Activated CD4-positive, alpha-beta memory T cell treated with anti-CD3 and anti-CD28 coated beads for 36 hours (primary cell): ENCODE results near the gene SGSM1. TPM values are rescaled to one million over a fixed set of nuclear protein-coding genes. Genes with fewer than 3 reads are reported as not detected.
"Not testable (repeated sequence)": the region's sequence is repeated elsewhere in the genome, so short reads cannot be mapped to it uniquely, and the experiment has no call there.

Experiments
- CTCF ChIA-PET: fragments of 350-600 bp; sonication (Branson Sonifier 250); formaldehyde crosslinking; loops from one replicate; lab custom pipeline; 2021; ENCODE audit warnings: antibody characterized with exemption, inconsistent platforms; lab: Charles Lee
- POLR2A ChIA-PET: fragments of 350-600 bp; sonication (Branson Sonifier 250); formaldehyde crosslinking; loops from one replicate; lab custom pipeline; 2021; ENCODE audit warnings: antibody characterized with exemption; lab: Charles Lee
- DNase-seq: peaks from one replicate; pipeline ENCODE4 v3.0.0-alpha.2; 2020
- H3K27ac Mint-ChIP-seq: one replicate; pipeline ENCODE4 v1.8.0; 2021; ENCODE audit warnings: mixed read lengths
- H3K27me3 Mint-ChIP-seq: one replicate; pipeline ENCODE4 v1.8.0; 2021; ENCODE audit warnings: mixed read lengths
- H3K36me3 Mint-ChIP-seq: one replicate; pipeline ENCODE4 v1.8.0; 2021; ENCODE audit warnings: mixed read lengths
- H3K4me1 Mint-ChIP-seq: one replicate; pipeline ENCODE4 v1.8.0; 2021; ENCODE audit warnings: low read depth, mixed read lengths
- H3K4me3 Mint-ChIP-seq: one replicate; pipeline ENCODE4 v1.8.0; 2021; ENCODE audit warnings: mild to moderate bottlenecking, mixed read lengths
- H3K9me3 Mint-ChIP-seq: one replicate; pipeline ENCODE4 v1.8.0; 2021; ENCODE audit warnings: mixed read lengths
- intact Hi-C: fragments of 100-400 bp; cut with micrococcal nuclease; formaldehyde crosslinking; loops from one replicate; pipeline ENCODE4 v1.15.1; 2023
- total RNA-seq, 2 experiments: library from RNA; stranded (reverse); gene quantifications; one replicate each; pipeline ENCODE4 v1.2.3, GENCODE V29; 2021

SGSM1 gene
- total RNA-seq, 2 experiments from 2014 or later, result 0.29 to 0.38 TPM

DNA sequence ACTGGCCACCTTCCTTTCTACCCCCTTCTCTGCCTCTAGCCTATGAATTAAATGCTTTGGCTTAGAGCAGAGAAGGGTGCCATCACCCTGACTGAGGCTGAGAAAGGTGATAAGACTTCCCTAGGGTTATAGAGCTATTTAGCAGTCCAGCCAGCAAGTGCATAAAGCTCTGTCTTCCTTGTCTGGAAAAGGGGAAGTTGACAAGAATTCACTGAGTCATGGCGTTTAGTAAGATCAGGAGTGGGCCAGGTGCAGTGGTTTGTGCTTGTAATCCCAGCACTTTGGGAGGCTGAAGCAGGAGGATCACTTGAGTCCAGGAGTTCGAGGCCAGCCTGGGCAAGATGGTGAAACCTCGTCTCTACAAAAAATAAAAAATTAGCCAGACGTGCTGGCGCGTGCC lies 77.4 kb downstream of the SGSM1 start:
- POLR2A ChIA-PET, result no interaction called here
- H3K27ac Mint-ChIP-seq, result no peak overlapping the region
- intact Hi-C loops, result no loop called here

DNA sequence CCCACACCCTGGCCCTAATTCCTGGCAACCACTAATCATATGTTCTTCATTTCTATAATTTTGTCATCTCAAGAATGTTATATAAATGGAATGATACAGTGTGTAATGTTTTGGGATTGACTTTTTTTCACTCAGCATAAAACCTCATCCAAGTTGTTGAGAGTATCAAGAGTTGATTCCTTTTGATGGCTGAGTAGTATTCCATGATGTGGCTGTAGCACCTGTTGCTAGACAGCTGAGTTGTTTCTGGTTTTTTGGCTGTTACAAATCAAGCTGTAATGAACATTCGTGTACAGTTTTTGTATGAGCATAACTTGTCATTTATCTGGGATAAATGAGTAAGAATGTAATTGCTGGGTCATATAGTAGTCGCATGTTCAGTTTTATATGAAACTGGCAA lies 81.2 kb downstream of the SGSM1 start:
- Mint-ChIP-seq H3K9me3 (no peaks in the 10 kb centered on the region), H3K36me3 (no peaks in the 10 kb centered on the region), H3K27ac (no peak overlapping the region), H3K4me3 (no peak overlapping the region), H3K27me3 (no peaks in the 10 kb centered on the region), H3K4me1 (no peaks in the 10 kb centered on the region)
- intact Hi-C loops, result no loop called here
- no peak for DNase-seq
- POLR2A ChIA-PET, result no interaction called here
- CTCF ChIA-PET, result interaction anchor here (0.7 to 0.8 kb wide), 2 partner anchors 15 to 37 kb away, joined by 3 read pairs; no protein-coding TSS in a partner anchor

More for the DNA sequence above, 77.4 kb downstream of the SGSM1 start:
- no peak overlapping the region for H3K4me3 Mint-ChIP-seq
- CTCF ChIA-PET, result no interaction called here
- no peaks in the 10 kb centered on the region for H3K36me3 Mint-ChIP-seq
- H3K27me3 Mint-ChIP-seq, result no peaks in the 10 kb centered on the region
- H3K4me1 Mint-ChIP-seq, result no peaks in the 10 kb centered on the region
- no peaks in the 10 kb centered on the region for H3K9me3 Mint-ChIP-seq
- DNase-seq, result no peak

DNA sequence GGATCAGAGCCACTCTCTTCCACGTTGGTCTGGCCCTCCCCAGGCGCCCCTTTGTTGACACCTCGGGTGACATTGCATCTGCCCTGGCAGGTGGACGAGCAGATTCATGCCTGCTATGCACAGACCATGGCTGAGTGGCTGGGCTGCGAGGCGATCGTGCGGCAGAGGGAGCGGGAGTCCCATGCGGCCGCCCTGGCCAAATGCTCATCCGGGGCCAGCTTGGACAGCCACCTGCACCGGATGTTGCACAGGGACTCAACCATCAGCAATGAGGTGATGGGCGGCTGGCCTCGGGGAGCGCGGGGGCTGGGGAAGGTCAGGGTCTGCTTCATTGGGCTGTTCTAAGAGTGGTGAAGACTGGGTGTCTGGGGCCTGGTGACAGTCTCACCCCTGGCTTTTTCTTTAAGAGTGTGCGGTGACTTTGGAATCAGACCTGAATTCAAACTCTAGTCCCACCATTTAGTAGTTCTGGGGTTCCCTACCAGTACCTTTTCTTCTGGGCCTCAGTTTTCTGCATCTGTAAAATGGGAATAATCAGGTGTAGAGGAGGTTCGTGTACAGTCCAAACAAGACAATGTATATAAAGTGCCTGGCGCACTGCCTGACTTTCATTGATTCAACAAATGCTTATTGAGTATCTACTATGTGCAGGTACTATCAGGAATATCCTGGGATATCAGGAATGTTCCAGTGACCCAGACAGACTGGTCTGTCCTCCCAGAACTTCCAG lies 87.5 kb downstream of the SGSM1 start:
- Mint-ChIP-seq H3K27ac (no peak overlapping the region), H3K27me3 (no peaks in the 10 kb centered on the region), H3K36me3 (no peaks in the 10 kb centered on the region), H3K9me3 (no peaks in the 10 kb centered on the region), H3K4me1 (no peaks in the 10 kb centered on the region), H3K4me3 (no peak overlapping the region)
- intact Hi-C loops, result no loop called here
- DNase-seq, result no peak
- ChIA-PET CTCF (no interaction called here), POLR2A (no interaction called here)

DNA sequence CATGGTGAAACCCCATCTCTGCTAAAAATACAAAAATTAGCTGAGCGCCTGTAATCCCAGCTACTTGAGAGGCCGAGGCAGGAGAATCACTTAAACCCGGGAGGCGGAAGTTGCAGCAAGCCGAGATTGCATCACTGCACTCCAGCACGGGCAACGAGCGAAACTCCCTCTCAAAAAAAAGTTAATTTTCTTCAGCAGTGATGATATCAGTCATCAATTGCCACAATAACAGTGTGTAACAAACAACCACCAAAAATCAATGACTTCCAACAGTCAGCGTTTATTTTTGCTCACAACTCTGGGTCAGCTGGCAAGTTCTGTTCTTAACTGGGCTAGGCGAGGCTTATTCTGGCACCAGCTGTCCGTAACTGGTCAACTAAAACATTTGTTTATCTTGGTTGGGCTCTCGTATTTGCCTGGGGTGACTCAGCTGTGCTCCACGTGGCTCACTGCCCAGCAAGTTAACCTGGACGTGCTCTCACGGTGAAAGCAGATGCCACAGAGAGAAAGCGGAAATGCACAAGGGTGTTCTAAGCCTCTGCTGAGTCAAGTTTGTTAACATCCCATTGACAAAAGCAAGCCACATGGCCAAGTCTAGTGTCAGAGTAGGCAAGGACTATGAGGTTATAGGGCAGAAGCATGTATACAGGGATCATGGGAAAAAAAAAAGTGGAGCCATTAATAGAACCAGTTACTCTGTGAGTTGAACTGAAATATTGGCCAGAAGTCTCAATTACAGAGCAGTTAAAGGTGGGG lies 88.4 kb downstream of the SGSM1 start:
- H3K36me3 Mint-ChIP-seq, result no peaks in the 10 kb centered on the region
- no peaks in the 10 kb centered on the region for H3K9me3 Mint-ChIP-seq
- CTCF ChIA-PET, result no interaction called here
- no peaks in the 10 kb centered on the region for H3K4me1 Mint-ChIP-seq
- POLR2A ChIA-PET, result no interaction called here
- intact Hi-C loops, result no loop called here
- DNase-seq, result no peak
- no peak overlapping the region for H3K4me3 Mint-ChIP-seq
- H3K27ac Mint-ChIP-seq, result no peak overlapping the region
- no peaks in the 10 kb centered on the region for H3K27me3 Mint-ChIP-seq

DNA sequence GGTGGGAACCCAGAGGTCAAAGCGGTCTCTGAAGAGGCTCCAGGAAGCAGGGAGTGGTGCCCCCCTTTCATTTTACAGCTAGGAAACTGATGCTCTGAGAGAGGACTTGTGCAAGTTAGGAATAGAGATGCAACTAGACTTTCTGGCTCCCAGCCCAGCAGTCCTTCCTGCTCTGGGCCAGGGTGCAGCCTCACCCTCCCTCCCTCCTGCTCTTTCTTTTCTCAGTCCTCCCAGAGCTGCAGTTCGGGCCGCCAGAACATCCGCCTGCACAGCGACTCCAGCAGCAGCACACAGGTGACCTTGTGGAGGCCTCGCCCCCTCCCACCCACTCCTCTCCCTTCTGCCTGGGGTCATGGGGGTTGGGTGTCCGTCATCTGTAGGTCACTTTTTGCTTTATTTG lies 89.0 kb downstream of the SGSM1 start:
- H3K9me3 Mint-ChIP-seq, result no peaks in the 10 kb centered on the region
- ChIA-PET POLR2A (no interaction called here), CTCF (no interaction called here)
- no peaks in the 10 kb centered on the region for H3K27me3 Mint-ChIP-seq
- no peaks in the 10 kb centered on the region for H3K36me3 Mint-ChIP-seq
- intact Hi-C loops, result no loop called here
- H3K4me1 Mint-ChIP-seq, result no peaks in the 10 kb centered on the region
- no peak for DNase-seq
- H3K4me3 Mint-ChIP-seq, result no peak overlapping the region
- no peak overlapping the region for H3K27ac Mint-ChIP-seq

DNA sequence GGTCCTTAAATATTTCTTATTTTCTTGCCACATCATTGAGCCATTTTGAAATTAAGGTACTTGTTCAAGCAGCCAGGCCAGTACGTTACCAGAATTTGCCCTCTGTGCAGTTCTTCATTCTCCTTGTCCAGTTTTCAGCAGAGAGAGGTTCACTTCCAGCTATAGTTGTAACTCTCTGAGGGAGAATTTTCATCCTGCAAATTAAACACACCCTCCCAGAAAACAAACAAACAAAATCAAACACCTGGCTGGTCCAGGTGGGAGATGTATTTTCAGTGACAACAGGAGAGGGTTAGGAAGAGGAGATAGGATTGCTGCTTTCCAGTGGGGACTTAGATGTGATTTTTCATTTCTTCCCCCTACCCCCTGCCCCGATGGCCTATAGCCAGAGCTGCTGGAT lies 95.4 kb downstream of the SGSM1 start:
- Mint-ChIP-seq H3K27me3 (no peaks in the 10 kb centered on the region), H3K27ac (no peak overlapping the region), H3K36me3 (peaks cover 17% of the 10 kb centered on the region), H3K9me3 (peaks cover 18% of the 10 kb centered on the region), H3K4me3 (no peak overlapping the region), H3K4me1 (no peaks in the 10 kb centered on the region)
- intact Hi-C loops, result no loop called here
- POLR2A ChIA-PET, result no interaction called here
- CTCF ChIA-PET, result interaction anchor here (1.0 kb wide), 1 partner anchor 14 kb away, joined by 3 read pairs; no protein-coding TSS in a partner anchor
- DNase-seq, result no peak

DNA sequence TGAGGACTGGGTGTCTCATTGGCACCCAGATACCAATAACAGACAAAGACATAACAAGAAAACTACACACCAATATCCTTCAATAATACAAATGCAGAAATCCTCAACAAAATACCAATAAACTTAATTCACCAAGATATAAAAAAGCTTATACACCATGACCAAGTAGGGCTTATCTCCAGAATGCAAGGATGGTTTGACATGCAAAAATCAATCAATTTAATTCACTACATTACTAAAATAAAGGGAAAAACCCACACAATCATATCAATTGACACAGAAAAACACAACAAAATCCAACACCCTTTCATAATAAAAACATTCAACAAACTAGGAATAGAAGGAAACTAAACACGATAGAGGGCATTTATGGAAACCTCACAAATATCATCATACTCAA lies 99.9 kb downstream of the SGSM1 start:
- ChIA-PET POLR2A (no interaction called here), CTCF (no interaction called here)
- H3K27me3 Mint-ChIP-seq, result no peaks in the 10 kb centered on the region
- no peak overlapping the region for H3K27ac Mint-ChIP-seq
- H3K36me3 Mint-ChIP-seq, result peaks cover 21% of the 10 kb centered on the region
- no peaks in the 10 kb centered on the region for H3K4me1 Mint-ChIP-seq
- H3K4me3 Mint-ChIP-seq, result no peak overlapping the region
- DNase-seq, result no peak
- intact Hi-C loops, result no loop called here
- peaks cover 23% of the 10 kb centered on the region for H3K9me3 Mint-ChIP-seq

DNA sequence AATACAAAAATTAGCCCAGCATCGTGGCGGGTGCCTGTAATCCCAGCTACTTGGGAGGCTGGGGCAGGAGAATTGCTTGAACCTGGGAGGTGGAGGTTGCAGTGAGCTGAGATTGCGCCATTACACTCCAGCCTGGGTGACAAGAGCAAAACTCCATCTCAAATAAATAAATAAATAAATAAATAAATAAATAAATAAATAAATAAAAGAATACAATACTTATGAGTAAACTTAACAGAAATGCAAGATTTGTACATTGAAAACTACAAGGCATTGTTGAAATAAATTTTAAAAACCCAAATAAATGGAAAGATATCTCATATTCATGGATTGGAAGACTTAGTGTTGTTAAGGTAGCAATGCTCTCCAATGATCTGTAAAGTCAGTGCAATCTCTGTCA lies 101.1 kb downstream of the SGSM1 start:
- H3K4me1 Mint-ChIP-seq, H3K4me3 Mint-ChIP-seq, CTCF ChIA-PET, intact Hi-C loops, POLR2A ChIA-PET, H3K27me3 Mint-ChIP-seq, H3K27ac Mint-ChIP-seq, DNase-seq: not testable (repeated sequence)
- peaks cover 21% of the 10 kb centered on the region for H3K36me3 Mint-ChIP-seq
- peaks cover 23% of the 10 kb centered on the region for H3K9me3 Mint-ChIP-seq

DNA sequence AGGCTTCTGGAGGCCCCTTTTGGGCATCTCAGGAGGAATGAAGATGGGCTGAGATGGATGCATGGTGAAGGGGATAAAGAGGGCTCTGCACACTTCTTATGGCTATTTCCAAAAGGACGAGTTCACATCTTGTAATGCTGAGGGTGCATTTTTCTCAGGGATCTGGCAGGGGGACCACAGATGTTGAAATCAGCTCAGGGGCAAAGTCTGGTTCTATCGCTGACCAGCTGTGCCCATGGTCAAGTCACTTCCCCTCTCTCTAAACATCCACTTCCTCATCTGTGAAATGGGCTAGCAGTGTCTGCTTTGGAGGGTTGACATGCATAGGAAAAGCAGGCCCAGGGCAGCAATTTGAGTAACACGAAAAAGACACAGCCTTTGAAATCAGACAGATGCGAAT lies 114.0 kb downstream of the SGSM1 start:
- no peaks in the 10 kb centered on the region for H3K4me1 Mint-ChIP-seq
- POLR2A ChIA-PET, result no interaction called here
- no peaks in the 10 kb centered on the region for H3K36me3 Mint-ChIP-seq
- H3K27ac Mint-ChIP-seq, result no peak overlapping the region
- CTCF ChIA-PET, result no interaction called here
- no peak overlapping the region for H3K4me3 Mint-ChIP-seq
- H3K27me3 Mint-ChIP-seq, result no peaks in the 10 kb centered on the region
- intact Hi-C loops, result no loop called here
- no peaks in the 10 kb centered on the region for H3K9me3 Mint-ChIP-seq
- DNase-seq, result no peak

DNA sequence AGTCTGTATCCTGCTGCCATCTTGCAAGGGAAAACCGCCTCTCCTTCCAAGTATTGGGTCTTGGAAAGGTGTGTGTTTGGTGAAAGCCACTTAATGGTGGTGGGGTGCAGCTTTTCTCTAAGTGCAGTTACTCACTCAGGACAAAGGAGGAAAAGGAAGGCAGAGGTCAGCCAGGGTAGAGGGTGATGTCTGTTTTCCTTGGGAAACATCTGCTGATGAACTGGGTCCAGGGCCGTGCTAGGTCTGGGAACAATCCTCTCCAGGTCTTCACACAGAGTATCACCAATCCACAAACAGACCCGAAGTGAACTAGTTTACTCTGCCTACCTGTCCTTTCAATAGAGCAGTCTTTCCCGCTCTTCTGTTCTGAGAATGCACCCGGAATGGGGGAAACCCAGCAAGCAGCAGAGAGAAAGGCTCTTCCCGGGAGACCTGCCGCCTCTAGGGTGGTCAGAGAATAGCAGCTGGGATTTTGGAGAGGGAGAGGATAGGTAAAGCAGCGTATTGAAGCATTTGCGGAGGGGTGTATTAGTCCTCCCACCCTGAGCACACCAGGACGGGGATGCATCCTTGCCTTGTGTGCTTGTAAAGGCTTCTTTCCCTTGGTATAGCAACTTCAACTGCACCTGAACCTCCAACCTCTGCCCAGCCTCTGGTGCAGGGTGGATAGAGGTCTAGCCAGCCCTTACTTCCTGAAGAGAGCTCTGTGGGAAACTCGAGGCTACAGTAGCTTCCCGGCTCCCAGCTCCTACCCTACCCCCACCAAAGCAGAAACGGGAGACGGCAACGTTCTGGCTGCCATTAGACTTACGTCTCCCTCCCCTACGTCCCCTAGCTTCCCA lies 119.8 kb downstream of the SGSM1 start:
- Mint-ChIP-seq H3K4me3 (no peak overlapping the region), H3K4me1 (peaks cover 2% of the 10 kb centered on the region), H3K9me3 (no peaks in the 10 kb centered on the region), H3K36me3 (peaks cover 2% of the 10 kb centered on the region), H3K27me3 (peaks cover 4% of the 10 kb centered on the region), H3K27ac (no peak overlapping the region)
- POLR2A ChIA-PET, result no interaction called here
- no peak for DNase-seq
- CTCF ChIA-PET, result interaction anchor here (1.1 to 2.3 kb wide), 2 partner anchors 11 to 13 kb away, joined by 4 to 10 read pairs; no protein-coding TSS in a partner anchor
- intact Hi-C loops, result no loop called here

DNA sequence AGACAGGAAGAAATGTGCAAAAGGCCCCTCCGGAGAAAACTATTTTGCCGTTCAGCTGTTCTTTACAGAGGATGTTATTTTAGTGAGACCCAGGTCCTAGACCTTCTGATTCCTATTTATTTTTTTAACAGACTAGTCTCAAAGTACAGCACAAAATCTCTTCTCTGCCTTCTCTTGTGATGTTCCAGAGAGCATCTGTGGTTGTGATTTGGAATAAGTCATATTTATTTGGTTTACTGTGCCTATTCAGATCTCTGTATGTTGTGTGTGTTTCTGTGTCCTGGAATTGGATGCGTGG lies 120.4 kb downstream of the SGSM1 start:
- ChIA-PET CTCF (interaction anchor here (1.1 to 2.3 kb wide), 2 partner anchors 10 to 13 kb away, joined by 4 to 10 read pairs; no protein-coding TSS in a partner anchor), POLR2A (no interaction called here)
- H3K36me3 Mint-ChIP-seq, result peaks cover 2% of the 10 kb centered on the region
- no peak for DNase-seq
- no peaks in the 10 kb centered on the region for H3K9me3 Mint-ChIP-seq
- intact Hi-C loops, result no loop called here
- peaks cover 4% of the 10 kb centered on the region for H3K27me3 Mint-ChIP-seq
- H3K4me3 Mint-ChIP-seq, result no peak overlapping the region
- H3K4me1 Mint-ChIP-seq, result peaks cover 2% of the 10 kb centered on the region
- H3K27ac Mint-ChIP-seq, result no peak overlapping the region
